Stimulated activated CD8-positive, alpha-beta memory T cell treated with anti-CD3 and anti-CD28 coated beads, Interleukin-4, amount 100 ng/mL, for 4 hours (primary cell): Measurements from ENCODE around the gene FLRT3.

Source experiments
- DNase-seq, 2 donors: peaks; one replicate each; pipeline ENCODE4 v3.0.0-alpha.2; 2020; ENCODE audit warnings: low read depth in 2 of 2, low spot score in 1 of 2

The FLRT3 gene

DNA sequence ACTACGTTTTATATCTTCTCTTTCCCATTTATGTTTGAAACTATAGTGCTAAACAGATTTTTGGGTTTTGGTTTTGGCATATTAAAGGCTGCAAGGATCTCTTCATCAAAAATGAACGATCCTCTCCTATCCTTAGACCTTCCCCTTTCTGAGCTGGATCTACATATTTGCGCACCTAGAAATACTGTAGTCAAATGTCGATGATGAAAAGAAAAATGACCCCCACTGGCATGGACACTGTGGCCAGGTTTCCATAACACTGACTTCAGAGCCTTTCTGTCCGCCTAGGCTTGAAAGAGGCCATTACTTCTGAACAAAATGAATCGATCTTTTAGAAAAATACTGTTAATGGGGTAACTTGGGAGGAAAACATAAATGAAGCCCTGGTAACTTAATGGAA is 5.8 kb downstream of the FLRT3 start:
- no peak for DNase-seq

DNA sequence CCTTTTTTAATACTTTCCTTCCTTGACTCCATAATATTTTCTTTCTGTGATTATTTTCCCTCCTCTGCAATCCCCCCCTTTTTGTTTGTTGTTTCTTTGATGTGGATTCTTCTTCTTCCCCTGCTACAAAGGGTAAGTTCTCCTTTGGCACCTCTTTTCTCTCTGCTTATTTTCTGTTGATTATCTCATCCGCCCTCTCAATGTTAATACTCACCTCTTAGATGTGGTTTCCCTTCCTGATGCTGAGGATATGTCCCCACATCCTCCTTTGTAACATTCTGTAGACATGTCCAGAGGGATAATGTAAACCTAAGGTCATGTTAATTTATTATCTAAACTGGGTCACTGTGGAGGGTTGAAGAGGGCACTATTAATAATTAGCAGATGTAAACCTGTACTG is 17.7 kb downstream of the FLRT3 start:
- DNase-seq, result no peak

DNA sequence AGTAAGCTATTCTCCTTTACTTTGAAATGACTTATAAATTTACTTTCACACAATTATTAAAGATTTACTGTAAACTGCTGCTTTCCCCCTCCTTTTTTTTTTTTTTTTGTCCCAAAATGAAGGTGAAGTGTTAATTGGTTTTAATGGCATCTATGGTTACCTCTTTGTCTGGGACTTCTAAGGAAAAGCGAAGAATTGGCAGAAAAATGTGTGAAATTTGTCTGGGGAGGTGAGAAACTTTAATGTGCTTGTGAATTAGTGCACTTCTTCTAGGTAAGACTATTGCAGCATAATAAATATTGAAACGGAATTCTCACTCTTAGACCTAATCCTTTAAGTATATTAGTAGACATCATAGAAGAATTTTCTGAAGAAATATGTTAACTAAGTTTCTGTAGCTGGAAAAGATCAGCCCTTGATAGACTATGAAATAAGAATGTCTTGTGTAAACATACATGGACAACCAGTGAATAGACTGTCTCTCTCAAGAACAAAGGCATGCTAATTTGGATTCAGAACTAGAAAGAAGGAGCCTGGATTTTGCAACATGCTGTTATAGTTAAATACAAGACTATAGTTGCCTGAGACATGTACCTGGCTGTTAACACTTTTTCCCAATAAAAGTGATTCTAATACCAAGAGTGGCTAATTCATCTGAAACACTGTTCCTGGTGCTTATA is 23.9 kb downstream of the FLRT3 start:
- no peak for DNase-seq

DNA sequence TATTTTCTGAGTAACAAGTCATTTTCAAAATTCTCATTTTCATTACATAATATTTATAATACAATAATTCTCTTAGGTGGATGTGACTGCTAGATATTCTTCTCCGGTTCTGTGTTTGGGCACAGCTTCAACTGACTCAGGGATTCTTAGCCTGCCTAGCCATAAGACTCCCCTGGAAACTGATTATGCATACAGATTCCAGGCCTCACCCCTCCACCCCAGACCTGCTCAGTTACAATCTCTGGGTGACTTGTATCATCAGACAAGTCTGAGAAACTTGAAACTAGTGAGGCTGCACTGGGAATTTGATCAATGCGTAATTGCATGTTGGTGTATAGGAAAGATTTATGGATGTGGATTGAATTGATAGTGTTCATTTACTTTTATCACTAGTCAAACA is 25.4 kb downstream of the FLRT3 start:
- DNase-seq, result no peak

DNA sequence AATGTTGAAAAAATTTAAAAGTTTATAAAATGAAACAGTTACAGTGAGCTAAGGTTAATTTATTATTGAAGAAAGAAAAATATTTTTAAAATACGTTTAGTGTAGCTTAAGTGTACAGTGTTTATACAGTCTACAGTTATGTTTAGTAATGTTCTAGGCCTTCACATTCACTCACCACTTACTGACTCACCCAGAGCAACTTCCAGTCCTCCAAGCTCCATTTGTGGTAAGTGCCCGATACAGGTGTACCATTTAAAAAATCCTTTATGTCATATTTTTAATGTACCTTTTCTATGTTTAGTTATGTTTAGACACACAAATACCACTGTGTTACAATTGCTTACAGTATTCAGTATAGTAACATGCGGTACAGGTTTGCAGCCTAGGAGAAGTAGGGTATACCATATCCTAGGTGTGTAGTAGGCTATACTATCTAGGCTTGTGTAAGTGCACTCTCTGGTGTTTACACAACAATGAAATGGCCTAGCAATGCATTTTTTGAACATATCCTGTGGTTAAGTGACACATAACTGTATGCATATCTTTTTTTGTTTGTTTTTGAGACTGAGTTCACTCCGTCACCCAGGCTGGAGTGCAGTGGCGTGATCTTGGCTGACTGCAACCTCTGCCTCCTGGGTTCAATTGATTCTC is 26.3 kb downstream of the FLRT3 start:
- no peak for DNase-seq

DNA sequence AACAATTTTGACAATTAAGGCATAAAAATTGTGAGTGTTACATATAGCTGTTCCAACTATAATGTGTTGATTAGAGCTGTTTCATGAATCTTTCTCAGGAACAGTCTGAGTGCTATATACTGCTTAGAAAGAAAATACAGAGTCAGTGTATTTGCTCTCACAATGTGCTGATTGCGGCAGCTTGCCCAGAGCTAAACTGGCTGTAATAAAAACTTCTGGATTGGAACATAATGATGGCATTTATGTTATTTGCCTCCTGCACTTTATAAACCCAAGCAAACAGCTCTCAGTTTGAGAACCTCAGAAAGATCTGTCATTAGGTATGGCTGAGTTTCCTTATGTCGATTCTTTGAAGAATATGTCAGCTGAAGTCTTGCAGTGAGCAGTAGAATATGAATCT is 29.5 kb downstream of the FLRT3 start:
- no peak for DNase-seq

DNA sequence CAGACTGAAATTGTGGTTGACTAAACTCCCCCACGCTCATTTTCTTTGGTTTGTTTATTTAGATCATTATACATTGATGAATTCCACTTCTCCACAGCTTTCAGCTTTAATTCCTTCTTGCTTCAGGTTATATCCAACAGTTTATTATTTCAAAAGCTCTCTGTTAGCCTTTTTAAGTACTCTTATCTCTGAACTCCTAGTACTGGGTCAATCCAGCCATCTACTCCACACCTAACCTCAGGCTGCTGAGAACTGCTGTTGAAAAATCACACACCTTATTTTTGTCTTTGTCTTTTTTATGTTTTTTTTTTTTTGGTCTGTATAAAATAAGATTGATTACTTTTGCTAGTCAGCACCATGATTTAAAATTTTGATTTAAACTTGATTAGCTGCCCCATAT is 32.9 kb downstream of the FLRT3 start:
- DNase-seq, result no peak

DNA sequence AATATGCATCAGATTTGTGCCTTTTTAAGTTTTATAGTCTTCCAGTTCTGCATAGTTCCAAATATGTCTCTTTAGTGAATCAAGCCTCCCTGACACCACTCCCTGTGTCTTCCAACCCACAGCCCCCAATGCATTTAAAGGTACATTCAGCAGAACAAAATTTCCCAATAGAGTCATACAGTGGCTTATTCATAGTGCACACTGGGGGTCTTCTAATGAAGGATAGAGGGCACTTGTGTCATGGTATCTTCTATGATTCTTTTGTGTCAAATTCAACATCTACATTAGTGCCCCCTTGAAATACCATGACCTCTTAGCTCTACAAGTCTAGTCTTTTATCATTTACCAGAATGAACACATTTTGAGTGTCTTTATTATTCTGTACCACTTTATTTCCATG is 33.8 kb downstream of the FLRT3 start:
- DNase-seq, result no peak

DNA sequence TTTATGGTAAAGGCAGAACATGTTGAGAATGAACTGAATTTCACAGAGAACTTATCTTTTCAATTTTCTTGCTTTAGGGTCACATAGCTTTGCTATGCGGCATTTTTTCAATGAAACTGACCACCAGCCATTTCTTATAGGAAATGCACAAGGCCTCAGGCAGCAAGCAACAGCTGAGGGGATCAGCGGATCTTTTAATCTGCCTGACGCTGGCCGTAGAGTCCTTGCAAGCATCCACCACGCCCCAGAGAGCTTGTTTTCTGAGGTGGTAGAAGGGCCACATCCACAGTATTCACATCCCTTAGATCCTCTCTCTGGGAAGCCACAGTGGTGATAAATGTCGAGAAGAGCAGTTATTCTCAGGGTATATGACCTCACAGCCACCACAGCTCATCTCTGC is 34.3 kb downstream of the FLRT3 start:
- DNase-seq, result no peak

DNA sequence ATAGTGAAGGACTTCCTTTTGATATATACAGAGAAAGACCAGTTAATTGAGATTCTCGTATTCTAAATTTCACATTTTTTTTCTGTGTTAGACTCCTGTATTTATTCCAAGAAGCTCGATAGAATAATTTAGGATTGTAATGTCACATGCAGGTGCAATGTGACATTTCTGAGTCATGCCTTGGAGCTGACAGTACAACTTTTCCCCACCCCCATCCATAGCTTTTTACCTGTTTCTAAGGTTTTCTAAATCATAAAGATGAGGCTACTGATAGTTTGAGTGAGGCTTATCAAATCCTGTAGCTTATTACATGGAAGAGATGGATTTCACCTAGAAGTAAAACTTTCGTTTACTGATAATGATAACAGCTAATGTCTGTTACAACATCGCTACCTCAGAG is 37.6 kb downstream of the FLRT3 start:
- DNase-seq, result no peak

DNA sequence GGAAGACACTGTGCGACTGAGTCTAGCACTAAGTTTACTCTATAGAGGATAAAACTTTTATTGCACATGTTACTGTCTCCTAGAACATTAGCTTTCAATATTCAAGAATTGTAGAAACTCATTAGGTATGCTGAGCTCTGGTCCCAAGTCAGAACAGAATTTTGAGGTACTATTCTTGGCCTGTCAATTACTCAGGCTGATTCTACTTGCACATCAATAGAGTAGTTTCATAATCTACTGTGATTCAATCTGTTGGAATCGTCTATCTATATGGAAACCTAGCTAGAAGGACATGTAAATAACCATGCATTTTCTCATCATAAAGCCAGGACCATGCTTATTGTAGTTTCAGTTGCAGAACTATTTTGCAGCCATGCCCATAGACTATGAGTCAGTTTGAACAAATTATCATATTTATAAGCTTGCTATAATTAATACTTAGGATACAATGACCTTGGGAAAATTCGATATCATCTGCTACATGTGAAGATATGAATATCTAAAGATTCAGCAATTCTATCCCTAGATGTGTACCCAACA is 41.6 kb downstream of the FLRT3 start:
- no peak for DNase-seq

DNA sequence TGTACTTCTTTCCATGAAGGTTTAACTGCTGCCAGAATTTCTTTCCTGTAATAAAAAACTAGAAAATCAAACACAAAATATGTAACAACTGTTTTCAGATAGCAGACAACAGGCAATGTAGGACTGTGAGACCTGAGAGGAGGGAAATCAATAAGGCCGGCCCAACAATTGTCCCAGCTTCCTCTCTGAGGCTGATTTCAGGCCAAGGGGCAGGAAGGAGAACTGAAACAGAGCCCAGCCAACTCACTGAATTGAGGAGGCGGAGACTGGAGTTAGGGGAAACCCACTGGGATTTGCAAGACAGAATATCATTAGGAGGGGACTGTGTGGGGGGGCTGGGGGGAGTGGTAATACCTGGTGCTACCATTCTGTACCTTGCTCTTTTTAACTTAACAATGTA is 42.2 kb downstream of the FLRT3 start:
- no peak for DNase-seq

DNA sequence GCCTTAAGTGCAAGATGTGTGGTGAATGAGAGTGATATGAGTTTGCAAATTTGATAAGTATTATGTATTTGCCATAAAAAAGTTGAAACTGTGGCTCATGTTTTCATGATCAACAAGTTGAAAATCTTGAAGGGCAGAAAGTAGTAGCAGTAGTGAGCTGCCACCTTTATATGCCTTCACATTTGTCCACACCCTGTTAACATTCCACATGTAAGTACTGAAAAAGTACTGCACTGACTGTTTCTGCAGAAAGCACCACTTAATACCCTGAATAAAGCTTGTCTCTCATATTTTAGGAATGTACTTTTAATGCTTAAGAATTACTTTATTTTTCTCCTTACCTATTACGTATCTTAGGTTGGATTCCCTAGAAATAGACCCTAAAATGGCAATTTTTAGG is 45.9 kb downstream of the FLRT3 start:
- no peak for DNase-seq

DNA sequence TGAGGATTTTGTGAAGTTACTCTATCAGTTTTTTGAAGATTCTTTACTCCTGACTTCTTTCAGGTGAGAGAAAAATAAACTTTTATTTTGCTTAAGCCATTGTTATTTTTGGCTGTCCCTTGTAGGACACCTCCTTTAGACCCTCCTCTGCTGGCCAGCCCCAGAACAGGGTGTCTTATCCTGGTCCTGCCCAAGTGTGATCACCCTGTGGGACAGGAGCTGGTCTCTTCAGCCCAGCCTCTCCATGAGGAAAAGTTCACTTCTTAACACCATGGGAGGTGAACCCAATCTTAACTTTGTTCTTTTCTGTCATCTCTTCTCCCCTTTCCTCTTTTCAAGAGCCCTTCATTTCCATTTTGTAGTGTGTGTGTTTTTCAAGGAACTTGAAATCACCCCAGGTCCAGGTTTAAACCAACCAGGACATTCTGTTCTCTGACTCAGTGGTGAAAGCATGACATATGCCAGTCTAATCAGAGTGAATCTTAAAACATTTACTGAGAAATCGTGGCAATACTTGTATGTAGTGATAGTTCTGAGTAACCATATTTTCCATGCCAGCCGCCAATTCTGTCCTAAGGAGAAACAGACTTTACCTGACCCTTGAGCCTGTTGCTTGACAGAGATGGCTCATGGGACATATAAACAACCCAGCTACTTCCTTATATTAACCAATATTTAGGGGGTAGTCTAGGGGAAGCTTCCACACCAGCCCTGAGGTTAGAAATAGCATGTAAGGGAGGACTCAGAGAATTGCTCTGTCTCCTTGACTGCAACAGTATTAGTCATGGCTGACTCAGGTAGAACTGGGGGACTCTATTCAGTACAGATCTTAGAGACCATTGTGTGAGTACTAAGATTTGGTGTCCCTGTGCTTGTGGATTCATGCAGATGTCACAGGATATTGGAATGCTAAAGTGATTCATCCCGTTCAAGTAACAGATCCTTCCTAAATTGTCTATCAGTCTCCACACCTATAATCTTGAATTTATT is 48.8 kb downstream of the FLRT3 start:
- no peak for DNase-seq

DNA sequence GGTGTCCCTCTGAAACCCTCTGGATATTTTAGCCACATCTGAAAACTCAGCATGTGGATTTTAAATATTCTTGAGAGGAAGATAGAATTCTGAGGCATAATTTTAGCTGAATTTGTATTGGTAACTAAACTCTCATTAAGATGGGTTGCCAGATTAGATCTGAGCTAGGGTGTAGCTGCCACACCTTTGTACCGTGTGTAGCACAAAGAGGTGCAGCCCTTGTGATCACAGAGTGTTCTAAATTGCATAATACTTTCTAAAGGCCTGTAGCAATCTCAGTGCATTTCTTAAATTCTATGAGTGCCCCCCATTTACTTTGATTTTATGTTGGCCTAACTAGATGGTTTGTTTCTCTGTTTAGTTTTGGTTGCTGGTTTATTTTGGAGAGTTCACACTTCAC is 53.0 kb downstream of the FLRT3 start:
- no peak for DNase-seq

DNA sequence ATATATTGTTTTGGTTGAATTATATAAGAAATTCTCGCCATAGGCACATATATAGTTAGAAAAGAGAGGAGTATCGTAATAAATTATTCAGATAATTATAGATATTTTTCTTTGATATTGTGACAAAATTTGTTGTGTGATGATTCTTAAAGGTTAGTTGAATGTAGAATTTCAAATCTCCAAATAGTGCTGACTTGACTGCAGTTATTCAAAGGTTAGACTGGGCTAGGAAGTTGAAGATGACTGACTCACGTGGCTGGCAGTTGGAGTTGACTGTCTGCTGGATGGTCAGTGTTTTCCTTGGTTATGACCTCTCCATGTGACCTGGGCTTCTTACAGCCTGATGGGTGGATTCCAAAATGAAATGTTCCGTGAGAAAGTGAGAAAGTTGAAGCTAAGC is 55.3 kb downstream of the FLRT3 start:
- no peak for DNase-seq
